Left ventricle myocardium superior (tissue), 1 donor: Measurements from ENCODE around the gene NDUFV3. TPM values are rescaled to one million over a fixed set of nuclear protein-coding genes. Genes with fewer than 3 reads are reported as not detected.
"Not testable (repeated sequence)": the region's sequence is repeated elsewhere in the genome, so short reads cannot be mapped to it uniquely, and the experiment has no call there.

Experiments
- ATAC-seq: fragments of 200-7000 bp; cut with Tn5 transposase; one replicate; pipeline ENCODE4 v1.9.1; 2020; ENCODE audit warnings: mild to moderate bottlenecking, moderate library complexity
- DNase-seq: peaks from one replicate; pipeline ENCODE4 v3.0.0-alpha.2; 2020
- intact Hi-C: fragments of 100-400 bp; cut with micrococcal nuclease; formaldehyde crosslinking; loops from one replicate; pipeline ENCODE4 v1.11.0; 2022
- long read RNA-seq: library from polyadenylated mRNA; unstranded; transcript quantifications from one replicate; pipeline ENCODE4 v2.0.0, GENCODE V29; 2021
- total RNA-seq: library from RNA; stranded (reverse); fragmentation: NEBNext Ultra II Directional; extraction: Animal tissue kit (Norgen Biotek cat#: 25700); gene quantifications from one replicate; pipeline ENCODE4 v1.2.1, GENCODE V29; 2021
- donor health status: DM: no; HTN: yes; CAD: no; lungs with severe emphysema.

NDUFV3 gene
- total RNA-seq: 59.3 TPM
- long read RNA-seq, full-length matches to known transcripts: 217 of 259 reads
- long read RNA-seq, partial matches to known transcripts: 24 of 259 reads
- long read RNA-seq, other reads (novel, unspliced or antisense): 18 of 259 reads

DNA sequence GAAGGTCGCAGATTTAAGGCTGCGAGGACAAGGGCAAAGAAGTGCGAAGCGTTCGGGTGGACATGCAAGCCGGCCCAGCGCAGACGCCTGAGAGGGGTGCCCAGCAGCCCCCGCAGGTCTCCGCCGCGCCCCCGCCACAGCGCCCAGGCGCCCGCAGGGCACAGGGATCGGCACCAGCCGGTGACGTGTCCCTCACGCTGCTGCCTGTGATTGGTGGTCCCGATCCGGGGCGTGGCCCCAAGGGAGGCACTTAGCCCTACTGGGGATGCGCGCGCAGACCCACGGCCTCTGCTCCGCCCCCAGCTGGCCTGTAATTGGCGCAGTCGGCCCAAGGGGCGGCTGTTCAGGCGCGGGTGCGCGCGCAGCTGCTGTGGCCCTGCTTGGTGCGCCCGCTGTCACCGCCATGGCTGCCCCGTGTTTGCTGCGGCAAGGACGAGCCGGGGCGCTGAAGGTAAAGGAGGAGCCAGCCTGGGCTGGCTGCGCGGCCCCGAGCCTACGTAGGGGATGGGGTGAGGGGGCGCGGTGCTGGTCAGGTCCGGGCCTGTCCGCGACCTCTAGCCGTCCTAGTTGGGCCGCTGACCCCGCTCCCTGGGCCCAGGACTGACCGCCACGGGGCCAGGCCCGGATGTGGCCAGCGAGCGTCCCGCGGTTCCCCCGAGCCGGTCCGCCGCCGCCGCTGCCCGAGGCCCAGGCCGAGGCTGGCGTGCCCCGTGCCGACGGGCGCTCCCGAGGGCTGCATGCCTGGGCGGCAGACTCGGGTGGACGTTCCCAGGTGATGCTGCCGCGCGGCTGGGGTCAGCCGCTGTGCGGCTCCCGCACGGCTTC lies at the start of gene NDUFV3:
Gene NDUFV3 (plus strand): TSS at position 379 of the 825 bp plus-strand sequence. CDS start 25 bp downstream, at position 404.
- ATAC-seq (peak; percentile 98), DNase-seq (peak; percentile 100)
- intact Hi-C loops: no loop called here

GRCh38 chr21:42844411-42845113 lies 48.5 kb upstream of the NDUFV3 start:
- DNase-seq (peak; percentile 80), ATAC-seq (peak; percentile 98)
- intact Hi-C loops: no loop called here

GRCh38 chr21:42845296-42845965 lies 47.7 kb upstream of the NDUFV3 start:
- intact Hi-C loops: no loop called here
- ATAC-seq (peak; percentile 78), DNase-seq (peak; percentile 67)

GRCh38 chr21:42846221-42846620 lies 46.9 kb upstream of the NDUFV3 start:
- DNase-seq: peak; percentile 16
- intact Hi-C loops: no loop called here
- no peak for ATAC-seq

DNA sequence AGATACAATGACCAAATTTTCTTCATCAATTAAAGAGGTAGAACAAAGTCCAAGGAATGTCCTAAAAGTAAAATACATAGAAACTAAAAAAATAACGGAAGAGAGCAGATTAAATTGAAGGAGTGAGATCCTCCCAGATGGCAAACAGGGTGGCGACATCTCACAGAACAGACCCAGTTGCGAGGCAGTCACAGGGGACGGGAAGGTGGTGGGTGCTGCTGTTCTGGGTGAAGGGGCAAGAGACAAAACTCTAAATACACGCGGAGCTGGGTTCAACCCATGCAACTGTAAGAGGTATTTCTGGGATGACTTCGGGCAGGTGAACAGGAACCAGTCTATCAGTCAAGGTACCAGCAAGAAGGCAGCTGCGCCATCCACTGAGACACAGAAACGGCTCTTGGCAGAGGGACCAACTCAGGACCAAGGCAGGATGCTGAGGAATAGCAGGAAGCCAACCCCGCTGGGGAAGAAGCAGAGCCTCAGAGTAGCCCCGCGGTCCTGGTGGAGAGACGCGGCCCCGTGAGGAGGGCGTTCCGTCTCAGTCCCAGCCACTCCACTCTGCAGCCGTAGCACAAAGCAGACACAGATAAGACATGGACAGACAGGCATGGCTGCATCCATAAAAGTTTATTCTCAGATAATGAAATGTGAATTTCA lies 45.9 kb upstream of the NDUFV3 start:
- ATAC-seq (no peak), DNase-seq (peak; percentile 11)
- intact Hi-C loops: no loop called here

DNA sequence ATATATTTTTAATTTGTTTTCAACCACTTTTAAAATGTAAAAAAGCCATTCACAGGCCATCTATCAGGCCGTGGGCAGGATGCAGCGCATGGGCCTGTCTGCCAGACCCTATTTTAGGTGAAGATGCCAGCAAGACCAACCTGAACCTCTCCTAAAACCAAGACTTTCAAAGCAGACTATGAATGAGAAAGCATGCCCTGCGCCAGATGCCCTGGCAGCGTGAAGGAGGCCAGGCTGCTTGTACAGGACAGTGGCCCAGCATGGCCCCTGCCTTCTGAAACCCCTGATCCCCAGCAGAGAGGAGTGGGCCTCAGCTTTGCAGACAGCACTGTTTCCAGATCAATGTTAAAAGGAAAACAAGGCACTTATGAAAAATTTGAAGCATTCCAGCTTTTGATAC lies 45.4 kb upstream of the NDUFV3 start:
- ATAC-seq (no peak), DNase-seq (peak; percentile 13)
- intact Hi-C loops: no loop called here

DNA sequence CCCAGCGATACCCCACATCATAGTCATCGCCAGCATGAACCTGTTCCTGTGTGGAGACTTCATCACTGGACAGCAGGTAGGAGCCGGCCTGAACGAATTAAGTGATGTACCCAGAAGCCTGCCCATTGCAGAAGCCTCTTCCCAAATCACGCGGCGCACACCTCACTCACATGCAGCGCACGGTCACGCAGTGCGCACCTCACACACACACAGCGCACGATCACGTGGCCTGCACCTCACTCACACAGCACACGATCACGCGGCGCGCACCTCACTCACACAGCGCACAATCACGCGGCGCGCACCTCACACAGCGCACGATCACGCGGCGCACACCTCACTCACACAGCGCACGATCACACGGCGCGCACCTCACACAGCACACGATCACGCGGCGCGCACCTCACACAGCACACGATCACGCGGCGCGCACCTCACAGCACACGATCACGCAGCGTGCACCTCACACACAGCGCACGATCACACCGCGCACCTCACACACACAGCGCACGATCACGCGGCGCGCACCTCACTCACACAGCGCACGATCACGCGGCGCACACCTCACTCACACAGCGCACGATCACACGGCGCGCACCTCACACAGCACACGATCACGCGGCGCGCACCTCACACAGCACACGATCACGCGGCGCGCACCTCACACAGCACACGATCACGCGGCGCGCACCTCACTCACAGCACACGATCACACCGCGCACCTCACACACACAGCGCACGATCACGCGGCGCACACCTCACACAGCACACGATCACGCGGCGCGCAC lies 44.8 kb upstream of the NDUFV3 start:
- ATAC-seq, intact Hi-C loops: not testable (repeated sequence)
- peak; percentile 14 for DNase-seq

GRCh38 chr21:42848932-42849758 lies 44.0 kb upstream of the NDUFV3 start:
- intact Hi-C loops: no loop called here
- ATAC-seq (no peak), DNase-seq (peak; percentile 13)

- intact Hi-C loops: no loop called here
- no peak for ATAC-seq
- DNase-seq: peak; percentile 13
Observed at GRCh38 chr21:42849759-42850412, 43.2 kb upstream of the NDUFV3 start.

- ATAC-seq: no peak
- no peak for DNase-seq
- intact Hi-C loops: no loop called here
Observed at GRCh38 chr21:42850463-42850862, 42.6 kb upstream of the NDUFV3 start.

GRCh38 chr21:42850866-42851391 lies 42.2 kb upstream of the NDUFV3 start:
- ATAC-seq (peak; percentile 22), DNase-seq (no peak)
- intact Hi-C loops: no loop called here

- ATAC-seq: no peak
- intact Hi-C loops: no loop called here
Observed at GRCh38 chr21:42851812-42852665, 41.1 kb upstream of the NDUFV3 start.

DNA sequence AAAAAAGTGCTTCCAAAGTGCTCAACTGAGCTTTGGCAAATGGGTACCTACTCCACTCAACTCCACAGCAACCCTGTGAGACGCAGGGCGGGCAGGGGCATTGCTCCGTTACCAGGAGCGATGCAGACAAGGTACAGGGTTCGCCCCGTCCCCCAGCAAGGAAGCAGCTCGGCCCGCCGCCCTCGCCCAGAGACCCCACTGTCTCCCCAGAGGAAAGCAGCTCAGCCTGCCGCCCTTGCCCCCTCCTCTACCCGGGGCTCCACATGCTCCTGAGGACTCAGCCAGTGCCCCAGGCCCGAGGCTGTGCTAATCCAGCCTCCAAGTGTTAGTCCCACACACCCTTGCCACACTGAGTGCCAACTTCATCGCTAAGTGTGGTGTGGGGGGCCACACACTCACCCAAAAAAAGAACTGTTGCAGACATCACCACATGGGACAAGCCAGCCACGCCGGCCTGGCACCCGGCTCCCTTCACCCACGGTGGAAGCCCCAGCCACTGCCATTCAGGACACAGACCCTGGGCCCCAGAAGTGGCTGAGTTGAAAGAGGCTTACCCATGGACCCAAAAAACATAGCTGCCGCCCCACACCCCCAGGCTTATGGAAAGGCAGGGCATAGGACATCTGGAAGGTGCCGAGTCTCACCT lies 40.1 kb upstream of the NDUFV3 start:
- DNase-seq (no peak), ATAC-seq (no peak)
- intact Hi-C loops: no loop called here

More at GRCh38 chr21:42851812-42852665, 41.1 kb upstream of the NDUFV3 start:
- no peak for DNase-seq

GRCh38 chr21:42853621-42854020 lies 39.5 kb upstream of the NDUFV3 start:
- DNase-seq (no peak), ATAC-seq (no peak)
- intact Hi-C loops: no loop called here

GRCh38 chr21:42854246-42855010 lies 38.7 kb upstream of the NDUFV3 start:
- no peak for DNase-seq
- intact Hi-C loops: no loop called here
- ATAC-seq: no peak
